SK-N-SH treated with all-trans-retinoic acid at 6 μM for 48 hours (cell line): Measurements from ENCODE around the gene ARID3B.

Experiments
- ATAC-seq: fragments of 200-7000 bp; cut with Tn5 transposase; 3 replicates; pipeline ENCODE4 v1.9.1; 2020; ENCODE audit warnings: mild to moderate bottlenecking, moderate library complexity
- ARNTL ChIP-seq: fragments of 450-650 bp; formaldehyde crosslinking; IDR thresholded peaks from 2 replicates; pipeline ENCODE4 v1.5.0; 2020; ENCODE audit warnings: low read depth, mild to moderate bottlenecking, moderate library complexity, borderline replicate concordance
- BACH2 ChIP-seq: fragments of 250-450 bp; sonication (Bioruptor Pico); IDR thresholded peaks from 2 replicates; pipeline ENCODE4 v1.9.0; 2021; ENCODE audit warnings: mild to moderate bottlenecking, borderline replicate concordance
- CSDC2 ChIP-seq: fragments of 250-450 bp; sonication (Bioruptor Pico); IDR thresholded peaks from 2 replicates; pipeline ENCODE4 v1.5.0; 2020; ENCODE audit warnings: mild to moderate bottlenecking, moderate library complexity
- CSRNP3 ChIP-seq: fragments of 250-450 bp; sonication (Bioruptor Pico); IDR thresholded peaks from 2 replicates; pipeline ENCODE4 v1.5.1; 2021; ENCODE audit warnings: mild to moderate bottlenecking, moderate library complexity
- ESRRG ChIP-seq: fragments of 250-450 bp; sonication (Bioruptor Pico); IDR thresholded peaks from 2 replicates; pipeline ENCODE4 v1.6.1; 2021; ENCODE audit warnings: mild to moderate bottlenecking
- GLIS3 ChIP-seq: fragments of 250-450 bp; sonication (Bioruptor Pico); IDR thresholded peaks from 2 replicates; pipeline ENCODE4 v1.5.0; 2020; ENCODE audit warnings: mild to moderate bottlenecking, moderate library complexity
- ISL1 ChIP-seq: fragments of 250-450 bp; sonication (Bioruptor Pico); IDR thresholded peaks from 2 replicates; pipeline ENCODE4 v2.1.2; 2022; ENCODE audit warnings: mild to moderate bottlenecking, moderate library complexity
- OSR1 ChIP-seq: fragments of 250-450 bp; sonication (Bioruptor Pico); IDR thresholded peaks from 2 replicates; pipeline ENCODE4 v1.8.0; 2022; ENCODE audit warnings: moderate library complexity, mild to moderate bottlenecking, inconsistent platforms
- PATZ1 ChIP-seq: fragments of 250-450 bp; sonication (Bioruptor Pico); IDR thresholded peaks from 2 replicates; pipeline ENCODE4 v1.8.0; 2020; ENCODE audit warnings: mild to moderate bottlenecking, moderate library complexity, borderline replicate concordance
- POU6F1 ChIP-seq: fragments of 250-450 bp; sonication (Bioruptor Pico); IDR thresholded peaks from 2 replicates; pipeline ENCODE4 v1.8.0; 2021; ENCODE audit warnings: low read depth, mild to moderate bottlenecking, moderate library complexity, borderline replicate concordance
- PPARA ChIP-seq: fragments of 250-450 bp; sonication (Bioruptor Pico); IDR thresholded peaks from 2 replicates; pipeline ENCODE4 v1.5.0; 2020; ENCODE audit warnings: mild to moderate bottlenecking, borderline replicate concordance
- RARB ChIP-seq: fragments of 250-450 bp; sonication (Bioruptor Pico); IDR thresholded peaks from 2 replicates; pipeline ENCODE4 v1.8.0; 2021; ENCODE audit warnings: mild to moderate bottlenecking, moderate library complexity
- SNAI2 ChIP-seq: fragments of 250-450 bp; sonication (Bioruptor Pico); IDR thresholded peaks from 2 replicates; pipeline ENCODE4 v1.5.0; 2020; ENCODE audit warnings: mild to moderate bottlenecking, moderate library complexity
- TCF4 ChIP-seq: fragments of 250-450 bp; sonication (Bioruptor Pico); IDR thresholded peaks from 2 replicates; pipeline ENCODE4 v1.8.0; 2021; ENCODE audit warnings: mild to moderate bottlenecking, moderate library complexity, borderline replicate concordance
- TOX ChIP-seq: fragments of 250-450 bp; sonication (Bioruptor Pico); IDR thresholded peaks from 2 replicates; pipeline ENCODE4 v1.8.0; 2021; ENCODE audit warnings: mild to moderate bottlenecking, moderate library complexity, borderline replicate concordance
- TSHZ2 ChIP-seq: fragments of 250-450 bp; sonication (Bioruptor Pico); IDR thresholded peaks from 2 replicates; pipeline ENCODE4 v1.5.0; 2020; ENCODE audit warnings: mild to moderate bottlenecking, moderate library complexity
- ZFP3 ChIP-seq: fragments of 250-450 bp; sonication (Bioruptor Pico); IDR thresholded peaks from 2 replicates; pipeline ENCODE4 v1.5.0; 2020; ENCODE audit warnings: mild to moderate bottlenecking, moderate library complexity
- ZFP30 ChIP-seq: fragments of 450-650 bp; formaldehyde crosslinking; IDR thresholded peaks from 2 replicates; pipeline ENCODE4 v1.5.0; 2022; ENCODE audit warnings: mild to moderate bottlenecking, moderate library complexity
- ZNF565 ChIP-seq: fragments of 450-650 bp; formaldehyde crosslinking; conservative IDR thresholded peaks from 2 replicates; pipeline ENCODE4 v1.5.0; 2020; ENCODE audit warnings: low read depth, mild to moderate bottlenecking, moderate library complexity
- ZNF70 ChIP-seq: fragments of 450-650 bp; formaldehyde crosslinking; IDR thresholded peaks from 2 replicates; pipeline ENCODE4 v1.5.0; 2020; ENCODE audit warnings: mild to moderate bottlenecking, moderate library complexity

ARID3B gene

GRCh38 chr15:74543583-74543982, 2.6 kb downstream of the ARID3B start:
- TF ChIP-seq ZNF70 (CRISPR knock-in tag) (no peak), POU6F1 (CRISPR knock-in tag) (no peak), ZFP30 (CRISPR knock-in tag) (no peak), PATZ1 (no peak), ARNTL (CRISPR knock-in tag) (no peak), BACH2 (CRISPR knock-in tag) (no peak), ISL1 (CRISPR knock-in tag) (no peak)
- TF ChIP-seq, all 23 proteins: peak for 0
- no peak for ATAC-seq

- no peak for ATAC-seq
- TF ChIP-seq CSDC2 (CRISPR knock-in tag): no peak
- TF ChIP-seq ZNF565 (CRISPR knock-in tag): no peak
- TF ChIP-seq RARB (CRISPR knock-in tag): no peak
- no peak for TF ChIP-seq POU6F1 (CRISPR knock-in tag)
- TF ChIP-seq TCF4 (CRISPR knock-in tag): no peak
These were observed 4.1 kb downstream of the ARID3B start for GRCh38 chr15:74545086-74545485.

- peak; percentile 95 for ATAC-seq
- TF ChIP-seq CSRNP3: no peak
- no peak for TF ChIP-seq ZNF565 (CRISPR knock-in tag)
- TF ChIP-seq ZFP3: peak; percentile 80; the same call in 1 of the 2 replicates
- no peak for TF ChIP-seq ZNF70 (CRISPR knock-in tag)
- no peak for TF ChIP-seq TOX
- no peak for TF ChIP-seq ZFP30 (CRISPR knock-in tag)
- no peak for TF ChIP-seq OSR1 (CRISPR knock-in tag)
- TF ChIP-seq POU6F1 (CRISPR knock-in tag): no peak
- no peak for TF ChIP-seq CSDC2 (CRISPR knock-in tag)
- peak; percentile 90; the same call in 1 of the 2 replicates for TF ChIP-seq PATZ1
- peak; percentile 89 for TF ChIP-seq TCF4 (CRISPR knock-in tag)
- TF ChIP-seq ISL1 (CRISPR knock-in tag): peak; percentile 51
- TF ChIP-seq RARB (CRISPR knock-in tag): 0 out of 2 replicates have a peak, but pooled peaks have one; percentile 63
- peak; percentile 86 for TF ChIP-seq TSHZ2
- no peak; the same call in 1 of the 2 replicates for TF ChIP-seq BACH2 (CRISPR knock-in tag)
- no peak for TF ChIP-seq PPARA
- no peak for TF ChIP-seq ESRRG (CRISPR knock-in tag)
- TF ChIP-seq GLIS3 (CRISPR knock-in tag): no peak
- TF ChIP-seq SNAI2 (CRISPR knock-in tag): peak; percentile 96; the same call in 1 of the 2 replicates
- no peak for TF ChIP-seq ARNTL (CRISPR knock-in tag)
These were observed 5.0 kb downstream of the ARID3B start for GRCh38 chr15:74545776-74546656.
